NCI-H2227 (cell line): ENCODE measurements around the gene LSM12.
A peak's percentile ranks its signal among the peaks of the same experiment; 100 is the strongest.
"Not testable (repeated sequence)": the region's sequence is repeated elsewhere in the genome, so short reads cannot be mapped to it uniquely, and the experiment has no call there.

Source experiments
- DNase-seq: peaks from one replicate; lab custom pipeline; 2025; ENCODE audit not compliant: unreplicated experiment; lab: John Stamatoyannopoulos, UW

LSM12 gene

GRCh38 chr17:44008205-44008909 is 58.1 kb downstream of the LSM12 start:
- no peak for DNase-seq

GRCh38 chr17:44007346-44008204 is 58.9 kb downstream of the LSM12 start:
- DNase-seq, result no peak

- DNase-seq, result peak; percentile 98
Measured at GRCh38 chr17:44006598-44007345, 59.7 kb downstream of the LSM12 start.

GRCh38 chr17:44006272-44006597 is 60.2 kb downstream of the LSM12 start:
- DNase-seq, result no peak

- no peak for DNase-seq
Measured at GRCh38 chr17:44005527-44006271, 60.8 kb downstream of the LSM12 start.

- no peak for DNase-seq
Measured at GRCh38 chr17:44004761-44005526, 61.5 kb downstream of the LSM12 start.

GRCh38 chr17:44004077-44004760 is 62.3 kb downstream of the LSM12 start, which contains the start of gene NAGS:
NAGS (plus strand) TSS chr17:44004622; CDS start chr17:44004664, 42 bp downstream.
- no peak for DNase-seq

GRCh38 chr17:44002141-44002848 is 64.2 kb downstream of the LSM12 start:
- no peak for DNase-seq

- DNase-seq, result no peak
Measured at GRCh38 chr17:44001461-44001920, 65.0 kb downstream of the LSM12 start.

GRCh38 chr17:44000871-44001460 is 65.5 kb downstream of the LSM12 start:
- no peak for DNase-seq

GRCh38 chr17:44000141-44000860 is 66.2 kb downstream of the LSM12 start:
- DNase-seq, result no peak

- DNase-seq, result no peak
Measured at GRCh38 chr17:43999024-43999423, 67.4 kb downstream of the LSM12 start.

- DNase-seq, result no peak
Measured at GRCh38 chr17:43998552-43998951, 67.9 kb downstream of the LSM12 start.

GRCh38 chr17:43997180-43997579 is 69.3 kb downstream of the LSM12 start:
- not testable (repeated sequence) for DNase-seq

GRCh38 chr17:43995150-43995471 is 71.4 kb downstream of the LSM12 start:
- DNase-seq, result no peak

GRCh38 chr17:43994272-43995149 is 72.0 kb downstream of the LSM12 start:
- DNase-seq, result peak; percentile 85

- no peak for DNase-seq
Measured at GRCh38 chr17:43992641-43993040, 73.8 kb downstream of the LSM12 start.
